GM18526 (cell line): ENCODE data around the gene CYP4F12.

ENCODE experiments used
- POLR2A ChIP-seq: IDR thresholded peaks from 3 replicates; pipeline ENCODE4 v1.6.1; 2011; ENCODE audit not compliant: insufficient read length; ENCODE audit errors: extremely low read depth

The CYP4F12 gene

GRCh38 chr19:15727724-15728123 lies 54.8 kb downstream of the CYP4F12 start, which contains the start of gene OR10H2:
Gene OR10H2 (plus strand): TSS chr19:15728024. CDS start chr19:15728044, 20 bp downstream.
- TF ChIP-seq POLR2A = no peak

- no peak for TF ChIP-seq POLR2A
Measured at GRCh38 chr19:15730538-15730937, 57.7 kb downstream of the CYP4F12 start.

- TF ChIP-seq POLR2A = no peak
Measured at GRCh38 chr19:15732388-15732787, 59.5 kb downstream of the CYP4F12 start.

- no peak for TF ChIP-seq POLR2A
Measured at GRCh38 chr19:15733895-15734294, 61.0 kb downstream of the CYP4F12 start.

GRCh38 chr19:15737722-15738121 lies 64.8 kb downstream of the CYP4F12 start, which contains the start of gene OR10H3:
Gene OR10H3 (plus strand): TSS chr19:15737985. CDS start chr19:15741393, 3,408 bp downstream.
- TF ChIP-seq POLR2A = no peak

- no peak for TF ChIP-seq POLR2A
Measured at GRCh38 chr19:15740785-15741184, 67.9 kb downstream of the CYP4F12 start.
